Endothelial cell of umbilical vein (primary cell): Measurements from ENCODE around the gene RPS6KA3. TPM values are rescaled to one million over a fixed set of nuclear protein-coding genes. Genes with fewer than 3 reads are reported as not detected.

Source experiments
- BruUV-seq: library from RNA; stranded (reverse); fragments of 400-500 nt; replicated peaks from 2 replicates; lab custom pipeline; 2021; lab: Mats Ljungman, UMichigan
- CTCF ChIA-PET: fragments of 300-600, 350-600 bp; sonication (Branson Sonifier 250); formaldehyde crosslinking; loops from one replicate; lab custom pipeline; 2021; ENCODE audit warnings: antibody characterized with exemption, inconsistent platforms; lab: Charles Lee
- POLR2A ChIA-PET: fragments of 300-600, 350-600 bp; sonication (Branson Sonifier 250); formaldehyde crosslinking; loops from one replicate; lab custom pipeline; 2021; ENCODE audit warnings: antibody characterized with exemption, inconsistent platforms; lab: Charles Lee
- DNase-seq: peaks from one replicate; pipeline ENCODE4 v3.0.0-alpha.2; 2011; ENCODE audit warnings: low read depth, low spot score
- FAIRE-seq: peaks from 2 replicates; lab custom pipeline; 2011; peaks lifted over from hg19 to GRCh38; lab: Jason Lieb, UNC
- H2AFZ ChIP-seq: 2 replicates; pipeline ENCODE4 v1.6.0; 2012; ENCODE audit warnings: low read depth, low read length, control low read depth, inconsistent platforms
- H3K27ac ChIP-seq: 2 replicates; pipeline ENCODE4 v1.5.1; 2011; ENCODE audit warnings: low read depth, mild to moderate bottlenecking, control low read depth, low read length, moderate library complexity; ENCODE audit not compliant: insufficient read depth
- H3K27me3 ChIP-seq, 2 experiments: 2 replicates each; pipeline versions ENCODE4 v1.6.0 to v1.6.1; 2011; ENCODE audit warnings: low read length in 2 of 2, mixed read lengths in 1 of 2; ENCODE audit not compliant: control insufficient read depth in 2 of 2, insufficient read depth in 2 of 2
- H3K36me3 ChIP-seq, 2 experiments: 2 replicates in 1 of 2; 3 replicates in 1 of 2; pipeline ENCODE4 v1.5.1; 2011; ENCODE audit warnings: low read length in 2 of 2, mild to moderate bottlenecking in 1 of 2, moderate library complexity in 1 of 2; ENCODE audit not compliant: control insufficient read depth in 2 of 2, insufficient read depth in 2 of 2; ENCODE audit errors: extremely low read depth in 1 of 2
- H3K4me1 ChIP-seq: 3 replicates; pipeline ENCODE4 v1.5.1; 2011; ENCODE audit warnings: mild to moderate bottlenecking, low read length; ENCODE audit not compliant: control insufficient read depth, insufficient read depth; ENCODE audit errors: extremely low read depth
- H3K4me2 ChIP-seq: 2 replicates; pipeline ENCODE4 v1.6.1; 2011; ENCODE audit warnings: low read length, control low read depth, mixed read lengths; ENCODE audit not compliant: insufficient read depth
- H3K4me3 ChIP-seq, 3 experiments: fragments of 200-600 bp in 1 of 3; sonication (generic), shearing (Covaris generic) in 1 of 3; replicated peaks in 1 of 3; 2 replicates each; pipeline ENCODE4 v1.5.1; 2011 to 2016; ENCODE audit warnings: control low read depth in 3 of 3, low read length in 3 of 3, mild to moderate bottlenecking in 2 of 3, inconsistent platforms in 1 of 3, low read depth in 1 of 3, moderate library complexity in 1 of 3; ENCODE audit not compliant: insufficient read depth in 1 of 3
- H3K79me2 ChIP-seq: 2 replicates; pipeline ENCODE4 v1.6.0; 2012; ENCODE audit warnings: low read length, inconsistent platforms; ENCODE audit not compliant: control insufficient read depth, insufficient read depth
- H3K9ac ChIP-seq: replicated peaks from 2 replicates; pipeline ENCODE3; 2011; ENCODE audit warnings: low read length, control low read depth; ENCODE audit not compliant: insufficient read depth; ENCODE audit errors: extremely low read depth
- H3K9me1 ChIP-seq: replicated peaks from 3 replicates; pipeline ENCODE4 v1.6.0; 2011; ENCODE audit warnings: mild to moderate bottlenecking, low read length; ENCODE audit not compliant: control insufficient read depth, insufficient read depth; ENCODE audit errors: extremely low read depth
- H3K9me3 ChIP-seq: replicated peaks from 2 replicates; pipeline ENCODE4 v1.5.1; 2012; ENCODE audit warnings: low read length, inconsistent platforms; ENCODE audit not compliant: control insufficient read depth, insufficient read depth
- H4K20me1 ChIP-seq: replicated peaks from 2 replicates; pipeline ENCODE3; 2011; ENCODE audit warnings: mild to moderate bottlenecking, low read length; ENCODE audit not compliant: control insufficient read depth, insufficient read depth; ENCODE audit errors: extremely low read depth
- EZH2 ChIP-seq: IDR thresholded peaks from 2 replicates; pipeline ENCODE4 v1.6.1; 2012; ENCODE audit warnings: borderline replicate concordance, low read depth, mild to moderate bottlenecking, moderate library complexity, low read length, inconsistent platforms; ENCODE audit not compliant: severe bottlenecking
- FOS ChIP-seq: IDR thresholded peaks from 2 replicates; pipeline ENCODE4 v1.6.1; 2011; ENCODE audit warnings: mild to moderate bottlenecking, low read length, moderate library complexity, borderline replicate concordance; ENCODE audit not compliant: insufficient read depth
- GATA2 ChIP-seq: IDR thresholded peaks from 2 replicates; pipeline ENCODE4 v1.7.0; 2011; ENCODE audit warnings: low read depth, mild to moderate bottlenecking, moderate library complexity, mixed read lengths, low read length; ENCODE audit not compliant: insufficient read length, insufficient read depth
- JUN ChIP-seq: IDR thresholded peaks from 2 replicates; pipeline ENCODE4 v1.6.1; 2011; ENCODE audit warnings: borderline replicate concordance, low read depth; ENCODE audit not compliant: insufficient read length, insufficient read depth
- POLR2A ChIP-seq: IDR thresholded peaks from 2 replicates; pipeline ENCODE4 v1.6.1; 2012; ENCODE audit warnings: low read depth, mild to moderate bottlenecking, control low read depth, low read length
- dilution Hi-C: fragments of 300-500 bp; cut with MboI; formaldehyde crosslinking; loops from one replicate; pipeline ENCODE4 v1.15.0; 2019; ENCODE audit warnings: low sequenced_read_pairs; ENCODE audit not compliant: extremely low pct_ligation_motif_present
- intact Hi-C: fragments of 100-400 bp; cut with micrococcal nuclease; formaldehyde crosslinking; loops from one replicate; pipeline ENCODE4 v1.10.0; 2022
- polyA plus RNA-seq, 4 experiments: library from polyadenylated mRNA; depleted of rRNA in 3 of 4; stranded (reverse) in 3 of 4; unstranded in 1 of 4; fragments of >200 nt; gene quantifications; 2 replicates each; pipeline versions ENCODE4 v1.2.1 to v1.2.3, GENCODE V29; 2011 to 2012; ENCODE audit warnings: missing spikeins in 1 of 4
- total RNA-seq: library from RNA; stranded (reverse); gene quantifications from 2 replicates; pipeline ENCODE4 v1.2.3, GENCODE V29; 2021
- TF ChIP-seq, protein P1 (sequence below), 2 donors: IDR thresholded peaks; 1 replicate in 1 of 2; 2 replicates in 1 of 2; pipeline ENCODE4 v1.5.1; 2011; ENCODE audit warnings: low read length in 2 of 2, mild to moderate bottlenecking in 2 of 2, moderate library complexity in 2 of 2, control low read depth in 1 of 2, inconsistent platforms in 1 of 2, low read depth in 1 of 2; ENCODE audit not compliant: insufficient read depth in 1 of 2; ENCODE audit errors: extremely low read depth in 1 of 2

Gene RPS6KA3
- total and polyA plus RNA-seq, 2 donors (not counting 3 experiments of a cell fraction or from before 2014, with no cell fraction given) = 24.4 to 61.6 TPM

GRCh38 chrX:20140420-20140819 is 126.3 kb downstream of the RPS6KA3 start:
- Histone ChIP-seq H3K4me2 (peak overlapping the region; percentile 92), H2AFZ (no peak overlapping the region), H4K20me1 (no peaks in the 10 kb centered on the region), H3K4me3 (peak overlapping the region in 2 of 3 experiments; percentile 55 to 87), H3K27ac (peak overlapping the region; percentile 11), H3K4me1 (peaks cover 22% of the 10 kb centered on the region), H3K9me3 (no peaks in the 10 kb centered on the region), H3K9me1 (no peaks in the 10 kb centered on the region), H3K9ac (peak overlapping the region; percentile 70), H3K36me3 (peaks cover 0 to 2% of the 10 kb centered on the region in 2 experiments), H3K79me2 (peaks cover 51% of the 10 kb centered on the region), H3K27me3 (no peaks in the 10 kb centered on the region)
- ChIA-PET POLR2A (no interaction called here), CTCF (no interaction called here)
- dilution Hi-C loops = no loop called here
- no peak for FAIRE-seq
- TF ChIP-seq POLR2A (no peak), FOS (no peak), JUN (no peak), EZH2 (no peak), GATA2 (no peak)
- TF ChIP-seq, protein P1, sequence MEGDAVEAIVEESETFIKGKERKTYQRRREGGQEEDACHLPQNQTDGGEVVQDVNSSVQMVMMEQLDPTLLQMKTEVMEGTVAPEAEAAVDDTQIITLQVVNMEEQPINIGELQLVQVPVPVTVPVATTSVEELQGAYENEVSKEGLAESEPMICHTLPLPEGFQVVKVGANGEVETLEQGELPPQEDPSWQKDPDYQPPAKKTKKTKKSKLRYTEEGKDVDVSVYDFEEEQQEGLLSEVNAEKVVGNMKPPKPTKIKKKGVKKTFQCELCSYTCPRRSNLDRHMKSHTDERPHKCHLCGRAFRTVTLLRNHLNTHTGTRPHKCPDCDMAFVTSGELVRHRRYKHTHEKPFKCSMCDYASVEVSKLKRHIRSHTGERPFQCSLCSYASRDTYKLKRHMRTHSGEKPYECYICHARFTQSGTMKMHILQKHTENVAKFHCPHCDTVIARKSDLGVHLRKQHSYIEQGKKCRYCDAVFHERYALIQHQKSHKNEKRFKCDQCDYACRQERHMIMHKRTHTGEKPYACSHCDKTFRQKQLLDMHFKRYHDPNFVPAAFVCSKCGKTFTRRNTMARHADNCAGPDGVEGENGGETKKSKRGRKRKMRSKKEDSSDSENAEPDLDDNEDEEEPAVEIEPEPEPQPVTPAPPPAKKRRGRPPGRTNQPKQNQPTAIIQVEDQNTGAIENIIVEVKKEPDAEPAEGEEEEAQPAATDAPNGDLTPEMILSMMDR (IDR thresholded peaks at IDR 0.05; ENCODE audit: extremely low read depth in 1 of 2, insufficient read depth in 1 of 2, low read depth in 1 of 2, low read length in 2 of 2) = no peak
- DNase-seq = no peak
- BruUV-seq = no TSS peak
- intact Hi-C loops = loop anchor here (5.0 kb wide), 2 partner anchors 127 to 1387 kb away; partner anchors contain the start of gene RPS6KA3
